Activated naive CD8-positive, alpha-beta T cell (primary cell): ENCODE data around the gene SETD3.

Source experiments
- H3K27ac Mint-ChIP-seq: one replicate; pipeline ENCODE4 v1.8.0; 2021; ENCODE audit warnings: mixed read lengths
- H3K27me3 Mint-ChIP-seq: one replicate; pipeline ENCODE4 v1.8.0; 2021; ENCODE audit warnings: mixed read lengths
- H3K36me3 Mint-ChIP-seq: one replicate; pipeline ENCODE4 v1.8.0; 2021; ENCODE audit warnings: mixed read lengths
- H3K4me1 Mint-ChIP-seq: one replicate; pipeline ENCODE4 v1.8.0; 2021; ENCODE audit warnings: low read depth, mixed read lengths
- H3K4me3 Mint-ChIP-seq: one replicate; pipeline ENCODE4 v1.8.0; 2021; ENCODE audit warnings: mild to moderate bottlenecking, mixed read lengths
- H3K9me3 Mint-ChIP-seq: one replicate; pipeline ENCODE4 v1.8.0; 2021; ENCODE audit warnings: low read depth, mixed read lengths

The SETD3 gene

GRCh38 chr14:99397698-99398097 is 83.0 kb downstream of the SETD3 start:
- no peaks in the 10 kb centered on the region for H3K27me3 Mint-ChIP-seq
- peaks cover 10% of the 10 kb centered on the region for H3K4me1 Mint-ChIP-seq
- H3K36me3 Mint-ChIP-seq: peaks cover 7% of the 10 kb centered on the region
- H3K9me3 Mint-ChIP-seq: no peaks in the 10 kb centered on the region
- no peak overlapping the region for H3K4me3 Mint-ChIP-seq
- H3K27ac Mint-ChIP-seq: no peak overlapping the region

GRCh38 chr14:99395909-99396530 is 84.6 kb downstream of the SETD3 start:
- Mint-ChIP-seq H3K9me3 (no peaks in the 10 kb centered on the region), H3K27ac (no peak overlapping the region), H3K4me1 (peaks cover 3% of the 10 kb centered on the region), H3K27me3 (no peaks in the 10 kb centered on the region), H3K4me3 (no peak overlapping the region), H3K36me3 (peaks cover 7% of the 10 kb centered on the region)

GRCh38 chr14:99394602-99395156 is 86.0 kb downstream of the SETD3 start:
- Mint-ChIP-seq H3K9me3 (no peaks in the 10 kb centered on the region), H3K4me3 (no peak overlapping the region), H3K27me3 (no peaks in the 10 kb centered on the region), H3K36me3 (peaks cover 4% of the 10 kb centered on the region), H3K4me1 (peaks cover 3% of the 10 kb centered on the region), H3K27ac (no peak overlapping the region)

- Mint-ChIP-seq H3K4me1 (peaks cover 6% of the 10 kb centered on the region), H3K9me3 (no peaks in the 10 kb centered on the region), H3K36me3 (no peaks in the 10 kb centered on the region), H3K27ac (peak overlapping the region; percentile 34), H3K4me3 (no peak overlapping the region), H3K27me3 (no peaks in the 10 kb centered on the region)
These were observed 87.5 kb downstream of the SETD3 start for GRCh38 chr14:99393059-99393655.

GRCh38 chr14:99391671-99392070 is 89.0 kb downstream of the SETD3 start:
- Mint-ChIP-seq H3K36me3 (no peaks in the 10 kb centered on the region), H3K27me3 (peaks cover 2% of the 10 kb centered on the region), H3K4me3 (no peak overlapping the region), H3K4me1 (peaks cover 16% of the 10 kb centered on the region), H3K27ac (no peak overlapping the region), H3K9me3 (no peaks in the 10 kb centered on the region)

GRCh38 chr14:99389174-99389826 is 91.4 kb downstream of the SETD3 start:
- Mint-ChIP-seq H3K27ac (no peak overlapping the region), H3K4me1 (peaks cover 13% of the 10 kb centered on the region), H3K9me3 (no peaks in the 10 kb centered on the region), H3K36me3 (no peaks in the 10 kb centered on the region), H3K27me3 (peaks cover 4% of the 10 kb centered on the region), H3K4me3 (no peak overlapping the region)

GRCh38 chr14:99388286-99388685 is 92.4 kb downstream of the SETD3 start:
- Mint-ChIP-seq H3K4me1 (peaks cover 13% of the 10 kb centered on the region), H3K36me3 (no peaks in the 10 kb centered on the region), H3K27ac (no peak overlapping the region), H3K27me3 (peaks cover 8% of the 10 kb centered on the region), H3K4me3 (no peak overlapping the region), H3K9me3 (no peaks in the 10 kb centered on the region)

GRCh38 chr14:99387880-99388279 is 92.8 kb downstream of the SETD3 start:
- no peaks in the 10 kb centered on the region for H3K9me3 Mint-ChIP-seq
- no peaks in the 10 kb centered on the region for H3K36me3 Mint-ChIP-seq
- peaks cover 11% of the 10 kb centered on the region for H3K27me3 Mint-ChIP-seq
- no peak overlapping the region for H3K4me3 Mint-ChIP-seq
- H3K27ac Mint-ChIP-seq: no peak overlapping the region
- peaks cover 13% of the 10 kb centered on the region for H3K4me1 Mint-ChIP-seq

GRCh38 chr14:99384450-99385417 is 95.9 kb downstream of the SETD3 start:
- H3K4me3 Mint-ChIP-seq: no peak overlapping the region
- peaks cover 24% of the 10 kb centered on the region for H3K27me3 Mint-ChIP-seq
- no peaks in the 10 kb centered on the region for H3K9me3 Mint-ChIP-seq
- H3K27ac Mint-ChIP-seq: no peak overlapping the region
- H3K36me3 Mint-ChIP-seq: no peaks in the 10 kb centered on the region
- peaks cover 13% of the 10 kb centered on the region for H3K4me1 Mint-ChIP-seq

GRCh38 chr14:99383472-99384449 is 96.9 kb downstream of the SETD3 start:
- Mint-ChIP-seq H3K4me1 (peaks cover 13% of the 10 kb centered on the region), H3K9me3 (no peaks in the 10 kb centered on the region), H3K27me3 (peaks cover 24% of the 10 kb centered on the region)

GRCh38 chr14:99382781-99383471 is 97.7 kb downstream of the SETD3 start:
- Mint-ChIP-seq H3K27ac (no peak overlapping the region), H3K36me3 (no peaks in the 10 kb centered on the region), H3K9me3 (no peaks in the 10 kb centered on the region), H3K4me3 (no peak overlapping the region), H3K4me1 (peaks cover 10% of the 10 kb centered on the region), H3K27me3 (peaks cover 24% of the 10 kb centered on the region)

More at GRCh38 chr14:99383472-99384449, 96.9 kb downstream of the SETD3 start:
- H3K36me3 Mint-ChIP-seq: no peaks in the 10 kb centered on the region
- H3K27ac Mint-ChIP-seq: no peak overlapping the region
- H3K4me3 Mint-ChIP-seq: no peak overlapping the region

GRCh38 chr14:99382071-99382470 is 98.6 kb downstream of the SETD3 start:
- H3K27ac Mint-ChIP-seq: no peak overlapping the region
- H3K4me3 Mint-ChIP-seq: no peak overlapping the region
- peaks cover 23% of the 10 kb centered on the region for H3K27me3 Mint-ChIP-seq
- H3K4me1 Mint-ChIP-seq: peaks cover 3% of the 10 kb centered on the region
- H3K36me3 Mint-ChIP-seq: no peaks in the 10 kb centered on the region
- no peaks in the 10 kb centered on the region for H3K9me3 Mint-ChIP-seq

- Mint-ChIP-seq H3K27me3 (peaks cover 23% of the 10 kb centered on the region), H3K36me3 (no peaks in the 10 kb centered on the region), H3K9me3 (no peaks in the 10 kb centered on the region), H3K4me3 (no peak overlapping the region), H3K4me1 (no peaks in the 10 kb centered on the region), H3K27ac (no peak overlapping the region)
These were observed 99.0 kb downstream of the SETD3 start for GRCh38 chr14:99381688-99382060.
